Omental fat pad (tissue), 4 donors: Measurements from ENCODE around the gene CBFB. TPM values are rescaled to one million over a fixed set of nuclear protein-coding genes. Genes with fewer than 3 reads are reported as not detected.

ENCODE experiments used
- ATAC-seq: fragments of 150-250 bp; one replicate; pipeline ENCODE4 v1.9.1; 2016; ENCODE audit warnings: mild to moderate bottlenecking, moderate library complexity; ENCODE audit not compliant: low FRiP score
- DNase-seq: peaks from one replicate; pipeline ENCODE4 v3.0.0-alpha.2; 2019; ENCODE audit warnings: low spot score
- total RNA-seq, 4 donors: library from RNA; depleted of rRNA; stranded (reverse); fragments of >200 nt; gene quantifications; one replicate each; pipeline ENCODE4 v1.1.0, GENCODE V29; 2016
- TF ChIP-seq, protein P1 (sequence below), 3 donors: fragments of 450-650 bp; IDR thresholded peaks; one replicate each; pipeline ENCODE4 v1.5.1; 2016 to 2017; ENCODE audit warnings: antibody characterized with exemption in 3 of 3, mild to moderate bottlenecking in 3 of 3, moderate library complexity in 2 of 3

Gene CBFB
- total RNA-seq, 4 donors from 2014 or later, result 30.3 to 77.6 (median 35.4) TPM

DNA sequence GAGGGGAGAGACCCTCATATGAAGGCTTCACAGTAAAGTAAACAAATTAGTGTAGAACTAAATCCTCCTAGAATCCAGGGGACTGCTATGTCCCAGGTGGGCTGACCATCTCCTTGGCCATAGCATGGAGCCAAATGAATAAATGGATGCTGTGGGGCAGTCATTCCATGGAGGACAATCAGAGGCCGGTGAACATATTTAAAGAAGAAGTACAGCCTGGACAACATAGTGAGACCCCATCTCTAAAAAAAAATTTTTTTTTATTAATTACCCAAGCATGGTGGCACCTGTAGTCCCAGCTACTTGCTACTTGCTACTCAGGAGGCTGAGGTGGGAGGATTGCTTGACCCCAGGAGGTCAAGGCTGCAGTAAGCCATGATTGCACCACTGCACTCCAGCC is 5.3 kb upstream of the CBFB start:
- DNase-seq, result no peak
- no peak for ATAC-seq
- TF ChIP-seq, protein P1, sequence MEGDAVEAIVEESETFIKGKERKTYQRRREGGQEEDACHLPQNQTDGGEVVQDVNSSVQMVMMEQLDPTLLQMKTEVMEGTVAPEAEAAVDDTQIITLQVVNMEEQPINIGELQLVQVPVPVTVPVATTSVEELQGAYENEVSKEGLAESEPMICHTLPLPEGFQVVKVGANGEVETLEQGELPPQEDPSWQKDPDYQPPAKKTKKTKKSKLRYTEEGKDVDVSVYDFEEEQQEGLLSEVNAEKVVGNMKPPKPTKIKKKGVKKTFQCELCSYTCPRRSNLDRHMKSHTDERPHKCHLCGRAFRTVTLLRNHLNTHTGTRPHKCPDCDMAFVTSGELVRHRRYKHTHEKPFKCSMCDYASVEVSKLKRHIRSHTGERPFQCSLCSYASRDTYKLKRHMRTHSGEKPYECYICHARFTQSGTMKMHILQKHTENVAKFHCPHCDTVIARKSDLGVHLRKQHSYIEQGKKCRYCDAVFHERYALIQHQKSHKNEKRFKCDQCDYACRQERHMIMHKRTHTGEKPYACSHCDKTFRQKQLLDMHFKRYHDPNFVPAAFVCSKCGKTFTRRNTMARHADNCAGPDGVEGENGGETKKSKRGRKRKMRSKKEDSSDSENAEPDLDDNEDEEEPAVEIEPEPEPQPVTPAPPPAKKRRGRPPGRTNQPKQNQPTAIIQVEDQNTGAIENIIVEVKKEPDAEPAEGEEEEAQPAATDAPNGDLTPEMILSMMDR (IDR thresholded peaks at IDR 0.05), result no peak

GRCh38 chr16:67024384-67025209 is 4.4 kb upstream of the CBFB start:
- DNase-seq (no peak), ATAC-seq (no peak)
- TF ChIP-seq, protein P1 (IDR thresholded peaks at IDR 0.05), result no peak

DNA sequence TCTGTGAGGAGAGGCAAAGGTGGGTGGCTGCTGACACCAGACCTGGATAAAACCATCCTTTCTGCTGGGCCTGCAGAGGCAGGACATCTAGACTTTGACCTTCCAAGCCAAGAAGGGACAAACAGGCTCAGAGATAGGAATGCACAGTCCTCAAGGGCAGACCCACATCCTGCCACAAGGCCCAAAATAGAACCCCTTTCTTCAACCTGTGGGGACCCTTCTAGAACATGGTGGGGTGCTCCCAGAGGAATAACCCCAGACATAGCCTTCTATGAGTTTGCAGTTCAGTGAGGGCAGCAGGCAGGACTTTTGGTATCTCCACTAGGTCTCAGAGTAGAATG is 3.8 kb upstream of the CBFB start:
- DNase-seq (no peak), ATAC-seq (no peak)
- TF ChIP-seq, protein P1 (IDR thresholded peaks at IDR 0.05), result no peak

- TF ChIP-seq, protein P1 (IDR thresholded peaks at IDR 0.05), result no peak
- DNase-seq, result no peak
- ATAC-seq, result no peak
Measured at GRCh38 chr16:67026570-67026969, 2.4 kb upstream of the CBFB start.

GRCh38 chr16:67027046-67027445 is 1.9 kb upstream of the CBFB start:
- DNase-seq, result no peak
- TF ChIP-seq, protein P1 (IDR thresholded peaks at IDR 0.05), result no peak
- no peak for ATAC-seq

DNA sequence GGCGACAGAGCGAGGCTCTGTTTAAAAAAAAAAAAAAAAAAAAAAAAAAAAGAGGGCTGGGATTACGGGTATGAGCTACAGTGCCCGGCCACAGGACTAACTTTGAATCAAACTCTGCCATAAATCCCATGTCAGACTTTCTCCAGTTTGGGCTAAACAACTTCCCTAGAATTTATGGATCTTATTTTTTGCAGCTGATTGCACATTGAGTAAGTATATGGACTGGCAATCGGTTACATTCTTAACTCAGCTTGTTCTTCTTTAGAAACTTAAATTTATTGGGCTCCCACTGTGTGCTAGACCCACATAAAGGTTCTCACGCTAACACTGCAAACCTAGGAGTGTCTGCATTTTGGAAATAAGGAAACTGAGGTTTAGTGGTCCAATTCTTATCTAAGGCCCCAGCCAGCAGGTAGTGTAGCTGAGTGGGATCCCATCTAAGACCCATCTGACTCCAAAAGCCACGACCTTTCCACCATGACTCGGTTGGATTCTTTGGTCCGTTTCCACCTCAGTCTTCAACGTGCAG is 718 bp upstream of the CBFB start:
- DNase-seq, result no peak
- peak; percentile 19 for ATAC-seq
- TF ChIP-seq, protein P1 (IDR thresholded peaks at IDR 0.05), result no peak
